GM18519 (cell line): ENCODE measurements around the gene ASIP.

ENCODE experiments used
- ATAC-seq: cut with Tn5 transposase; IDR thresholded peaks from one replicate; pipeline ENCODE4 v1.9.1; 2021; ENCODE audit warnings: mild to moderate bottlenecking, moderate library complexity; ENCODE audit not compliant: unreplicated experiment, low FRiP score

ASIP gene

GRCh38 chr20:34309691-34310090, 68.5 kb downstream of the ASIP start:
- ATAC-seq, result no peak

- ATAC-seq, result no peak
These were observed 69.4 kb downstream of the ASIP start for GRCh38 chr20:34310481-34311117.

- ATAC-seq, result no peak
These were observed 70.1 kb downstream of the ASIP start for GRCh38 chr20:34311118-34312023.

GRCh38 chr20:34312024-34312460, 70.8 kb downstream of the ASIP start:
- no peak for ATAC-seq

GRCh38 chr20:34312544-34313217, 71.5 kb downstream of the ASIP start:
- no peak for ATAC-seq

- ATAC-seq, result no peak
These were observed 74.0 kb downstream of the ASIP start for GRCh38 chr20:34315236-34315635.

GRCh38 chr20:34316196-34316814, 75.1 kb downstream of the ASIP start:
- ATAC-seq, result no peak
